ENCODE results near the gene GIMAP8. TPM values are rescaled to one million over a fixed set of nuclear protein-coding genes. Genes with fewer than 3 reads are reported as not detected.

GIMAP8 gene
- total RNA-seq, 2 donors from 2014 or later, result 2.9 to 5.5 TPM

DNA sequence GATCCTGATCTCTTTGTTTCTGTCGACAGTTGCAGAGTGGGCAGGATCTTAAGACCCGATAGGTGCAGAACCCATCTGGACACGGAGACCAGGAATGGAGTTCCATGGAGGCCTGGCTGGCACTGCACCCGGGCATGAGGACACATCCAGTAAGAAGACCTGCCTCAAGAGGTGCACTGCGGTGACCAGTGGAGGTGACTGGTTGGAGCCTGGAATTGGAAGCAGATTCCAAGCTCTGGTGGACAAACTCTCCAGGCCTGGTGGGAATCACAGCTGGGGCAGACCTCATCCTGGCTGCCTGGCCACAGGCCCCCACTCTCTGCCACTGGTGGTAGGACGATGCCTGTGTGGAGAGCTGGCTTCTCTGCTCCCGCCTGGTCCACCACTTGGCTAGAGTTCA lies 40.3 kb upstream of the GIMAP8 start:
- intact Hi-C loops (cut with DNase I, micrococcal nuclease), result no loop called here
- DNase-seq, result no peak

DNA sequence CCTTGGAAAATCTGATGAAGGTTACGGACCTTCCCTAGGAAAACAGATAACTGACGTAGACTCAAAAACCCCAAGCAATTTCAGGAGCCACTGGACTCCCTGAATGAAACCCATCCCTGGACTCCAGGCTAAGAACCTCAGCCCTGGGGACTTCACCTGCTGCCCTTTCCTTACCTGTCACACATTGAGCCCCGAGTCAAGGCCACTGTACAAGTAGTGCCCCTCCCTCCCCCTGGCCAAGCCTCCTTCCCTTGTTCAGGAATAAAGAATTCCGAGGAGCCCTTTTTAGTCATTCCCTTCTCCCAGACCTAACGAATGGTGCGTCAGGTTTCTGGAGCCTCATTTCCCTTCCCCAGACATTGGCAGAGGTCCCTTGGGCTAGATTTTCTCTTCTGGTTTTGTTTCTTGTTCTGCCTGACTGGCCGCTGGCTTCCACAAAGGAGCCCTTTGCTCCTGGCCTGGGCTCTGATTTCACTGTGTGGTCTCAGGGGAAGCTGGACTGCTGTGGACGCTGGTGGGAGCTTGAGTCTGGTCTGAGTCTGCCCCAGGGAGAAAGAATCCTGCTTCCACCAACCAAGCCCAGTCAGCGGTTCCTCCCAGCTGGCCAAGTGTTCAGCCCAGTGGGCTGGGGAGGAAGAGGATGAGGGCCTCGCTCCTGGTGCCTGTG lies 39.6 kb upstream of the GIMAP8 start:
- intact Hi-C loops (cut with DNase I, micrococcal nuclease), result no loop called here
- ATAC-seq, result no peak
- no peak for DNase-seq

More for the DNA sequence above, 40.3 kb upstream of the GIMAP8 start:
- ATAC-seq, result no peak

DNA sequence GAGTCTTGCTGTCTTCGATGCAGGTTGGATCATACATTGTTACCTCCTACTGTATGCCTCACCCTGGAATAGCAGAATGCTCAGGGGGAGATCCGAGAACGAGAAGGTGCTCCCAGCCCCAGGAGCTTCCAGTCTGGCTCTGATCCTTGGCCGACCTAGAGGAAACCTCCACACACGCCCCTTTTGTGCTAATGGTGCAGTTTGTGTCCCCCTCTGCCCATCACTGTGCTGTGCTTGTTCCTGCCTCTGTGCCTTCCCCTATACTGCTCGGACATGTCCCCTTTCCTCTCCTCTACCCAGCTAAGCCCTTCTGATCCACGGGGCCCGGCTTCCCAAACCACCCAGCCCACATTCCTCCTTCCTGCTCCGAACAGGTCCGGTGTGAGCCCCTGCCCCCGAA lies 38.8 kb upstream of the GIMAP8 start:
- no peak for DNase-seq
- ATAC-seq, result no peak
- intact Hi-C loops (cut with DNase I, micrococcal nuclease), result no loop called here

DNA sequence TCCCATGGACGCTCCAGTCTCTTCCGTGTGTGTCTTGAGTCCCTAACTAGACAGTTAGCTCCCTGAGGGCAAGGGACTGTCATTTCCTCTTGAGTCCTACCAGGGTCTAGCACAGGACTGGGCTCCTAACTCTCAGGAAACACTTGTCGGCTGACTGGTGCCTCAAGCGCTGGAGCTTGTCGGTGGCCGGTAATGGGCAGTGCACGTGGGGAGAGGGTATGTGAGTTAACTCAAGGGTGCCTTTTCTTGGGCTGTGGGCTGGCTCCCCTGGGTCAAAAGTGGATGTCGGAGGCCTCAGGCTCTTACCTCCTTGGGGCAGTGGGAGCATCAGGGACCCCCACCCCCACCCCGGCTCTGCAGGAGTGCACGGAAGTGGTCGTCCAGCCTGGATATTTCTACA lies 38.4 kb upstream of the GIMAP8 start:
- no peak for ATAC-seq
- DNase-seq, result no peak
- intact Hi-C loops (cut with DNase I, micrococcal nuclease), result no loop called here

DNA sequence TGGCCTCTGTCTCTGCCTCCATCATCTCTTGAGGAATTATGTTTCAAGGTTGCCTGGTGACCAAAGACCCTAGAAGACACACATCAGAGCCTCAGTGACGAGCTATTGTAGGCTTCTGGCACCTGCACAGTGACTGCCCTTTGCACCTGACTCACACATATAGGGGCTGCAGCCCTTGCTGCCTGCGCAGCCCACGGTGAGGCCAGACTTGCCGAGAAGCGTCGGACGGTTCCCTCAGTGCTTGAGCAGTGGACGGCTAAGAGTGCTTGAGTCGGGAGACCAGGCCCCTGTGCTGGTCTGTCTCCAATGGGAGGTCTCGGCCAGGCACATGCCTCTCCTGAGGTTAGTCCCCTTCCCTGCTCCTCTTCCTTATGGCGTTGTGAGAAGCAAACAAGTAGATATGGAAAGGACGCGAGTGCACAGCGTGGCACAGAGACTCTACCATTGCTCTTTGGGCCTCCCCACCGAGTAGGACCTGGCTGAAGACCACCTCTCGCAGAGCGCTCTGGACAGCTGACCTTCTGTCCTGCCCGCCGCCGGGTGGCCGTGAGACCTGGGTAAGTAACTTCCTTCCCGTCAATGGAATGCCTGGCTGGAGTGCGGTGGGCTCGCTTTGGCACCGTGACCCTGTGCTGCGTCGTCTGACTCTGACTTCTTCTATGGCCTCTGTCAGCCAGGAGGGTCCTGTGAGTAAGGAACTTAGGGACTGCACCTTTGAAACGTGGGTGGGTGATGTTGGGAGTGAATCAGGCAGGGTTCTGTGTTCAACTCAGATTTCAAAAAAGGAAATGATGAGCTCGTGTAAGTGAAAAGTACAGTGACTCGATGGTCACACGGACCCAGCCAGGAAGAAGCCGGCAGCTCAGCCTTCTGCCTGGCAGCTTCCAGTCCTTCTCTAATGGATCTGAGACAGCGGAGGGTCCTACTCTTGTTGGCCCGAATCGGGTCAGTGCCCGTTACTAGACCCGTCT lies 37.6 kb upstream of the GIMAP8 start:
- no peak for DNase-seq
- ATAC-seq, result no peak
- intact Hi-C loops (cut with DNase I, micrococcal nuclease), result no loop called here

DNA sequence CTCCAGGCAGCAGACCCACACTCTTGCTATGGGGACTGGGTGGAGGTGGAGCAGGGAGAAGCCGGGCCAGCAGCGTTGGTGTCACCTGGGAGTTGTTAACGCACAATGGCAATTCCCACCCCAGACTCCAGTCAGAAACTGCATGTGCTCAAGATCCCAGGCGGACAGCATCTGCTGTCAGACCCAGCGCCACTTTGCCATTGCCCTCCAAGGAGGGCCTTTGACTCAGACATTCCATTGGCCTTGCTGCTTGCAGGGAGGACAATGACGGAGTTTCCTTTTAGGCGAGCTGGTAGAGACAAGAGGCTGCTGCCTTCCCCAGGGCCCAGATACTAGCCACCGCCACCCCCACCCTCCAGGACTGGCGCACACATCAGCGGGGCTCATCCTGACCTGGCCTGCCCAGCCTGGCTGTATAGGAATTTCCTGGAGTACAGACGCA lies 36.8 kb upstream of the GIMAP8 start:
- intact Hi-C loops (cut with DNase I, micrococcal nuclease), result no loop called here
- no peak for DNase-seq
- ATAC-seq, result no peak

DNA sequence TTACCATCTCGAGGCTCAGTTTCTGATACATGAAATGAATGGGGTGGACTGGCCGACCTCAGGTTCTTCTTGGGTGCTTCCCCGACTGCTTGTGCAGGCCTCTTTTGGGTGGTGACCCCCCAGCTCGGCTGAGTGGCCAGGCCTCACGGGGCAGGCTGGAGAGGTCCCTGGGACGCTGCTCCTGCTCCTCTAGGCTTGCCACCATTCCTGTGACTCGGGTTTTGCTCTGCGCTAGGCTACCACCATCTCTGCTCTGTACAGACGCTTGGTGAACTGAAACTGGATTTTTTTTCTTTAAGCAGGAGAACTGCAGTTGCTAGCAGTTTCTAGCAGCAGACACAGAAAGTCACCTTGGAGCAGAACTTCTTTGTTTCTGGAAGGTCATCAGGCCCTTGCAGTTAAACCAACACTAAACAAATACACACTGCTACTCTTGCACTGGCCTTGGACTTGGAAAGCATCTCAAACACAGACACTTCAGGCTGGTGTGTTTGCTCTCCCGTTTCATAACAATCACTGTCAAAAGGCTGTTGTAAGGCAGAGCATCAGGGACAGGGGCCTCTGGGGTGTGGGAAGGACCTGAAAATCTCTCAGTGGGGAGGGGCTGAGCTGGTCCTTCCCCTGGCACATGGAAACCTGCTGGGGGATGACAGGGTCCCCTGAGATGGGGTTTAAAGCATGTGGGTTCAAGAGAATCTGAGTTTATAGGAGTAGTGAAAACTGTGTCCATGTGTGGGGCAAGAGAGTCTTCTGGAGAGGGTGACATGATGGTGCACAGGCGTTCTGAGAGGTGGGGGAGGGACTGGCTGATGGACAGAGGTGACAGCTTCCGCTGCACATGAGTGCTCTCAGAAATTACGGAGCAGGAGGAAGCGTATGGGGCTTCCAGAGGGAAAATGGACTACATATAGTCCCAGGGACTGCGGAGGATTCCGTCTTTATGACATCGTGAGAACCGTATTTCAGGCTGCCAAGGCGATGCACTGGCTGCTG lies 35.0 kb upstream of the GIMAP8 start:
- intact Hi-C loops (cut with DNase I, micrococcal nuclease), result no loop called here
- ATAC-seq (no peak), DNase-seq (no peak)

DNA sequence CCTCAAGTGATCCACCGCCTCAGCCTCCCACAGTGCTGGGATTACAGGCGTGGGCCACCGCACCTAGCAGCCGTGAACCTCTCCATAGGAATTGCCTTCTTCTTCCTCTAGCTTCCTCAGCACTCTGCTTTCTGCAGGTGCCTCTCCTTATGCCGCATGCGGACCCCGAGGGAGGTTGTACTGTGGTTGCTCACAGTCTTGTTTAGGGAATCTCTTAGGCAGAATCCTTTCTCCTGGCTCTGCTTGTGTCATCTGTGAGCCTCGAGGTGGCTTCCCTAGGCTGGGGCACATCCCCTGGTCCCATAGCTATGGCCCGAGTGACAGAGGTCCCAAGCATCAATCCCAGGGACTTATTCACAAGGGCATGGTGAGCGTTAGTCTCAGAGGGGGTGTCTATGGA lies 33.2 kb upstream of the GIMAP8 start:
- ATAC-seq (no peak), DNase-seq (no peak)
- intact Hi-C loops (cut with DNase I, micrococcal nuclease), result no loop called here

DNA sequence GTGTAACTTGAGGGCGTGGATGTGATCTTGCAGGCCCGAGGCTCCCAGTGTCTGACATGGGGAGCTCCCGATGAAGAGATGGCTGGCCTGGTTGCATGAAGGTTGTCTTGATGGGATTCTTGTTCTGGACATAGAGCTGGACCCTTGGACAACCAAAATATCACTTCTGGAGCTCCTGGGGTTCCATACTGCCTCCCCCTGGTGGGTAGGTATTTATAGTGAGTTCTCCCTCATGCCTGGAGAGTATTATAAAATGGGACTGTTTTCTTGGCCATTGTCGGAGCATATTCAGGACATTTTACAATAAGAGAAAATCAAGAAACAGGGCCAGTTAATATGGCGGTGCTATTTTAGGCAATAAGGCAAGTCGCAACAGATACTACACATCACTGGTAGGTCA lies 32.6 kb upstream of the GIMAP8 start:
- intact Hi-C loops (cut with DNase I, micrococcal nuclease), result no loop called here
- no peak for DNase-seq
- no peak for ATAC-seq

DNA sequence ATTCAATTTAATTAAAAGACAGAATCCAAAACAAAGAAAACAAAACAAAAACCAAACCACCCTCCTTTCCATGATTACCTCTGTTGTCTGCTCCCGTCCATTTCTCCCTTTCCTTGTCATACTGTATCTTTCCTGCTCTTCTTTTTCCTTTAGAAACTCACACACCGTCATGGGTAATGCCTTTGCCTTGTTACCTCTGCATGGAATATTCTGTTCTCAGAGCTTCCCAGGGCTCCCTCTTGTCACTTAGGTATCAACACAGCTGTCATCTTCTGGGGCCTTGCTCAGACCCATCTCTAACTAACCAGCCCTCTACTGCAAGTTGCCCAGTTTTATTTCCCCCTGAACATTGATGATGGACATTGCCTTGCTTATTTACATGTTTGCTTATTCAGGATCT lies 30.2 kb upstream of the GIMAP8 start:
- intact Hi-C loops (cut with DNase I, micrococcal nuclease), result loop anchor here in 1 of 2 donors (10.0 kb wide), 1 partner anchor 135 kb away; no protein-coding TSS in a partner anchor
- ATAC-seq, result no peak
- DNase-seq, result no peak

DNA sequence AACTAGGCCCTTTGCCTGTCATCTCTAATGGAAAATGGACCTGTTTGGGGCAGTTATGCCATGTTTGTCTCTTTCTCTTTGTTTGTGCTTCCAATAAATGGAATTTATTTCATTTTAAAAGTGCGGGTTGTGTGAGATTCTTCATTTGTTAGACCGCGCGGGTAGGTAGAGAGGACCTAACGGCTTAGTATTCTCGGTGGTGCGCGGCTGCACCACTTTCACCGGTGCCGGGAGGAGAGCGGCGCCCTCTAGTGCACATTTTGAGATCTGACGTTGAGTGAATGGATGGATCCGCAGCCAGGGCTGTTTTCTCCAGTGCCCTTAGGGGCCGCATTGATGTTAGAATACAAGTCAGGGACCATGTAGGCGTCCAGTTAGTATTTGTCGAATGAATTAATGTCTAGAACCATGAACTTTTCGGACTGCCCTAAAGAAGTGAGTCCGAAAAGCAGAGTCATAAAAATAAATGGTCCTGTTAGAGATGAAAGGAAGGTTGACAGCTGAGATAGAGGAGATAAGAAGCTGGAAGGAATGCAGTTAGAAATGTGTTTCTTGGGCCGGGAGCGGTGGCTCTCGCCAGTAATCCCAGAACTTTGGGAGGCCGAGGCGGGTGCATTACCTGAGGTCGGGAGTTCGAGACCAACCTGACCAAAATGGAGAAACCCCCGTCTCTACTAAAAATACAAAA lies 29.3 kb upstream of the GIMAP8 start:
- ATAC-seq (peak; percentile 99), DNase-seq (peak; percentile 72 to 92)
- intact Hi-C loops (cut with DNase I, micrococcal nuclease), result loop anchor here in 1 of 2 donors (10.0 kb wide), 1 partner anchor 136 kb away; no protein-coding TSS in a partner anchor

DNA sequence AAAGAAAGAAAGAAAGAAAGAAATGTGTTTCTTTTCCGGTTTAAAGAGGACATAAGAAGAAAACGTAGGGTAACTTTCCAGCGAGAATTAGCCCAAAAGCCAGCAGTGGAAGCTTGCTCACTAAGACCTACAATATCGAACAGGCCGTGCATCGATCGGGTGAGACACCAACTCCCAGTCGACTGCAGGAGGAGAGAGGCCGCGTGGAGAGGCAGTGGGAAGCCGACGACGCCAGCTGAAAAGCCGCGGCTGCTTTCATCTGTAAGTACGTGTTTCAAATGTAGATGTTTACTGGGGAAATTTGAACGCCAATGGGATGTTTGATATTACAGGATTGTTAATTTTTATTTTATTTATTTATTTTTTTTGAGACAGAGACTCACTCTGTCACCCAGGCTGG lies 28.6 kb upstream of the GIMAP8 start:
- intact Hi-C loops (cut with DNase I, micrococcal nuclease), result loop anchor here in 1 of 2 donors (10.0 kb wide), 1 partner anchor 137 kb away; no protein-coding TSS in a partner anchor
- DNase-seq, result no peak
- ATAC-seq, result no peak

DNA sequence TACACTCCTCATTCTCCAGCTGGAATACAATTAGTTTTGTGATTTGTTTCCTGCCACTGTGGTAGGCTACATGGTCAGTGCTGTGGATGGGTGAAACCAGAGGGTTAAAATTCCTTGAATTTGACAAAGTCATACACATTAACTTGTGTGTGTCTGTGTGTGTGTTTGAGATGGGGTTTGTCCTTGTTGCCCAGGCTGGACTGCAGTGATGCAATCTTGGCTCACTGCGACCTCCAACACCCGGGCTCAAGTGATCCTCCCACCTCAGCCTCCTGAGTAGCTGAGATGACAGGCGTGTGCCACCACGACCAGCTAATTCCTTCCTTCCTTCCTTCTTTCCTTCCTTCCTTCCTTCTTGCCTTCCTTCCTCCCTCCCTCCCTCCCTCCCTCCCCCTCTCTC lies 24.8 kb upstream of the GIMAP8 start:
- intact Hi-C loops (cut with DNase I, micrococcal nuclease), result loop anchor here in 1 of 2 donors (10.0 kb wide), 1 partner anchor 141 kb away; no protein-coding TSS in a partner anchor
- ATAC-seq, result no peak
- DNase-seq, result no peak

DNA sequence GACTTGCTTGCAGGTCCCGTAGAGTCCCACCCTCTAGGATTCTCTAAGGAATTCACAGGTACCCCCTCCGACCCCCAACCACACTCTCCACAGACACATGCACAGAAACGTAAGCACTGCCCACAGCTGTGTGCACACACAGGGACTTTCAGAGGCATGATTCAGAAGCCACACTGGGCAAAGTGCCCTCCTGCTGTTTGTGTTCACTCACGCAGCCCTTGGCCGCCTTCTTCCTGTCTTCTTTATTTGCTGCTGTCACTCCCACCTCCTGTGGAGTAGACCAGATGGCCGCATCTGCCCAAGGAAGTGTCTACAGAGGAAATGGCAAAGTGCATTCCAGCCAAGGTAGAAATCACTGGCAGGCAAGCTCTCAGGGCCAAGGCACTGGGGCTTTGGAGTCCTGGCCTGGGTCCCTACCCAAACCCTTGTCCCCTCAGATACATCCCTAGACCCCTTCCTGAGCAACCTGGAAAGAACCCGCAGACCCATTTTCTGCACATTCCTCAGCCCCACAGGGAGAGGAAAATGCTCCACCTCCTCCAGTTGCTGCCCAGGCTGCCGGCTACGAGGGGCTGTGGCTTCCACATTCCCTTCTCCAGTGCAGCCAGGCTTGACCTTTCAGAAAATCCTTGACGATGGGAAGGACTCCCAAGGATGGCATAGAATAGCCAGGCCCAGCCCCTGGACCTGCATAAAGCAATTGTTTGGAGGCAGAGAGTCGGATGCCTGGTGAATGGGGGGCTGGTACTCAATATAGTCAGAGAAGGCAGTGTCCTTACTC lies 21.6 kb upstream of the GIMAP8 start:
- intact Hi-C loops (cut with DNase I, micrococcal nuclease), result loop anchor here in 1 of 2 donors (10.0 kb wide), 1 partner anchor 144 kb away; no protein-coding TSS in a partner anchor
- ATAC-seq, result peak; percentile 95
- DNase-seq, result peak; percentile 74 to 77

DNA sequence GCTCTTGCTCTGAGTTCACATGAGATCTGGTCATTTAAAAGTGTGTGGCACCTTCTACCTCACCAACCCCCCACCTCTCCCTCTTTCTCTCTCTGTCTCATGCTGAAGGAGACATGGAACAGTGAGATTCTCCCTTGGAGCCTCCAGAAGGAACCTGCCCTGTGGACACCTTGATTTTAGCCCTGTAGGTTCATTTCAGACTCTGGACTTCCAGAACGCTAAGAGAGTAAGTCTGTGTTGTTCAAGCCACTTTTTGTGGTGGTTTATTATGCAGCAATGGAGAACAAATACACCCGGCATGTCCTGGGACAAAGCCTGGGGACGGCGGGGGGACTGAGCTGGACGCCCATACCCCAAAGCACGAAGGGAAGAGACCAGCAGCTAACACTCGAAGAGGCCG lies 20.7 kb upstream of the GIMAP8 start:
- DNase-seq (no peak), ATAC-seq (no peak)
- intact Hi-C loops (cut with DNase I, micrococcal nuclease), result loop anchor here in 1 of 2 donors (10.0 kb wide), 1 partner anchor 145 kb away; no protein-coding TSS in a partner anchor

DNA sequence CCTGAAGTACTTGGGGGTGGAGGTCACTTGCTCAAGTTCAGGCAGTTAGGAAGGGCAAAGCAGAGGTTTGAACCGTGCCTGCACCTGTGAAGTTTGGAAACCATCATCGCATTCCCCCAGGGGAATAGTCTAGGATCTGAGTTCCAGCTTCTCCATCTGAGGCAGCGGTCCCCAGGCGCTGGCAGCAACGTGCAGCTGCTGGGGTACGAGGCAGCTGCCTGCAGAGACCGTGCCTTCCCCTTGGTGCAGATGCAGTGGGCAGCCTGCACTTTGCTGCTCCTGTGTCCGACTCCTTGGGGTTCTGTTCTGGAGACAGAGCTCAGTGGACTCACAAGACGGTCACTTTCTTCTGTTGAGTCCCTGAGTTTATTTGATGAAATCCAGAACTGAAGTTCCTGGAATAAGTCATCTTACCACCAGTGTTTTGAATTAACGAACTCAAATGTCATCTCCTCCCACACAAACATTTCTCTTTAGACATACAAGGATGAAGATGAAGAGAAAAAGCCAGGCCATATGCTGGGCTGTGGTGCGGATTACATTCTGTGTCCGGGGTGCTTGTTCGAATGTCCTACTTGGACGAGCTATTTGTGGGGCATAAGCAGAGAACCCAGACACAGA lies 19.9 kb upstream of the GIMAP8 start:
- ATAC-seq, result no peak
- intact Hi-C loops (cut with DNase I, micrococcal nuclease), result no loop called here
- no peak for DNase-seq

Measured in left colon (tissue), 2 donors.